Thyroid gland (tissue), 4 donors: ENCODE measurements around the gene LORICRIN. TPM values are rescaled to one million over a fixed set of nuclear protein-coding genes. Genes with fewer than 3 reads are reported as not detected.

ENCODE experiments used
- DNase-seq, 2 donors: peaks; one replicate each; pipeline ENCODE4 v3.0.0-alpha.2; 2019
- H3K27ac ChIP-seq, 3 donors: fragments of 200-600 bp; sonication (generic); 1 replicate in 2 of 3; 2 replicates in 1 of 3; pipeline ENCODE4 v1.5.1; 2016 to 2019; ENCODE audit warnings: mild to moderate bottlenecking in 1 of 3, moderate library complexity in 1 of 3
- H3K27me3 ChIP-seq: fragments of 200-600 bp; sonication (generic); one replicate; pipeline ENCODE4 v1.5.1; 2019
- H3K36me3 ChIP-seq, 2 donors: fragments of 200-600 bp; sonication (generic); one replicate each; pipeline ENCODE4 v1.5.1; 2016 to 2019
- H3K4me1 ChIP-seq, 2 donors: fragments of 200-600 bp; sonication (generic); one replicate each; pipeline ENCODE4 v1.5.1; 2017 to 2019
- H3K4me3 ChIP-seq, 3 donors: fragments of 200-600 bp; sonication (generic); replicated peaks in 1 of 3; 1 replicate in 2 of 3; 2 replicates in 1 of 3; pipeline ENCODE4 v1.5.1; 2016; ENCODE audit warnings: mild to moderate bottlenecking in 1 of 3
- H3K9me3 ChIP-seq: fragments of 200-600 bp; sonication (generic); one replicate; pipeline ENCODE4 v1.5.1; 2017
- CTCF ChIP-seq, 6 experiments: fragments of 200-600 bp in 3 of 6; fragments of 450-650 bp in 3 of 6; sonication (generic) in 3 of 6; IDR thresholded peaks; one replicate each; pipeline ENCODE4 v1.5.1; 2016 to 2019; ENCODE audit warnings: antibody characterized with exemption in 6 of 6, mild to moderate bottlenecking in 2 of 6, inconsistent platforms in 1 of 6, moderate library complexity in 1 of 6
- POLR2A ChIP-seq, 2 donors: fragments of 450-650 bp; IDR thresholded peaks; one replicate each; pipeline ENCODE4 v1.6.1; 2017; ENCODE audit warnings: antibody characterized with exemption in 2 of 2, mild to moderate bottlenecking in 2 of 2, moderate library complexity in 1 of 2
- WGBS, 2 donors: methylation state at CpG; one replicate each; pipeline ENCODE4 v1.1.5; 2017; 5-methylcytosine and 5-hydroxymethylcytosine counted together
- intact Hi-C: fragments of 100-400 bp; cut with DNase I; formaldehyde crosslinking; loops from one replicate; pipeline ENCODE4 v1.15.1; 2023
- total RNA-seq, 4 donors: library from RNA; depleted of rRNA; stranded (reverse); fragments of >200 nt; gene quantifications; one replicate each; pipeline ENCODE4 v1.2.3, GENCODE V29; 2016

Gene LORICRIN
- total RNA-seq, 4 donors from 2014 or later: not detected

GRCh38 chr1:153307221-153307600 is 47.7 kb downstream of the LORICRIN start:
- no peak for DNase-seq
- Histone ChIP-seq H3K27me3 (no peaks in the 10 kb centered on the region), H3K4me3 (no peak overlapping the region), H3K27ac (no peak overlapping the region), H3K36me3 (no peaks in the 10 kb centered on the region), H3K4me1 (no peaks in the 10 kb centered on the region), H3K9me3 (no peaks in the 10 kb centered on the region)
- TF ChIP-seq CTCF (IDR thresholded peaks at IDR 0.05): no peak
- no peak for TF ChIP-seq POLR2A (IDR thresholded peaks at IDR 0.05)
- intact Hi-C loops: no loop called here
- 84 to 88% methylated on average over 9 to 10 of the region's 10 CpGs for WGBS, 2 donors

- H3K4me1 ChIP-seq: no peaks in the 10 kb centered on the region
- no peaks in the 10 kb centered on the region for H3K27me3 ChIP-seq
- no peak overlapping the region for H3K27ac ChIP-seq
- intact Hi-C loops: no loop called here
- no peaks in the 10 kb centered on the region for H3K9me3 ChIP-seq
- no peaks in the 10 kb centered on the region for H3K36me3 ChIP-seq
- WGBS, 2 donors: 66 to 98% methylated on average over 2 of the region's 2 CpGs
- no peak for TF ChIP-seq POLR2A (IDR thresholded peaks at IDR 0.05)
- TF ChIP-seq CTCF (IDR thresholded peaks at IDR 0.05): no peak
- DNase-seq: no peak
- H3K4me3 ChIP-seq: no peak overlapping the region
Observed at GRCh38 chr1:153308540-153308939, 49.1 kb downstream of the LORICRIN start.

- Histone ChIP-seq H3K27me3 (no peaks in the 10 kb centered on the region), H3K36me3 (no peaks in the 10 kb centered on the region), H3K4me1 (no peaks in the 10 kb centered on the region), H3K4me3 (no peak overlapping the region), H3K9me3 (no peaks in the 10 kb centered on the region), H3K27ac (no peak overlapping the region)
- TF ChIP-seq POLR2A (IDR thresholded peaks at IDR 0.05) (no peak), CTCF (IDR thresholded peaks at IDR 0.05) (no peak)
- intact Hi-C loops: no loop called here
- 59 to 64% methylated on average over 2 of the region's 2 CpGs for WGBS, 2 donors
- DNase-seq: no peak
Observed at GRCh38 chr1:153309441-153309840, 50.0 kb downstream of the LORICRIN start.

- Histone ChIP-seq H3K4me3 (no peak overlapping the region), H3K27ac (no peak overlapping the region), H3K4me1 (no peaks in the 10 kb centered on the region), H3K9me3 (no peaks in the 10 kb centered on the region), H3K36me3 (no peaks in the 10 kb centered on the region), H3K27me3 (no peaks in the 10 kb centered on the region)
- WGBS, 2 donors: 79 to 83% methylated on average over 7 of the region's 7 CpGs
- DNase-seq: no peak
- intact Hi-C loops: no loop called here
- no peak for TF ChIP-seq CTCF (IDR thresholded peaks at IDR 0.05)
- no peak for TF ChIP-seq POLR2A (IDR thresholded peaks at IDR 0.05)
Observed at GRCh38 chr1:153310526-153310925, 51.0 kb downstream of the LORICRIN start.

Other genes starting within 250 kb of the LORICRIN start
- not detected for gene SPRR1B, start 228.5 kb upstream of the LORICRIN start, total RNA-seq
- not detected for gene SPRR2D, start 218.6 kb upstream of the LORICRIN start, total RNA-seq
- gene SPRR2A, start 202.2 kb upstream of the LORICRIN start, total RNA-seq: not detected
- not detected for gene SPRR2B, start 188.1 kb upstream of the LORICRIN start, total RNA-seq
- gene SPRR2E, start 165.2 kb upstream of the LORICRIN start, total RNA-seq: not detected
- gene SPRR2F, start 146.2 kb upstream of the LORICRIN start, total RNA-seq: not detected
- gene SPRR2G, start 108.8 kb upstream of the LORICRIN start, total RNA-seq: not detected
- 1 to 10 TPM in 1 of 4 donors, not detected in 3; 3.6 TPM for gene LELP1, start 56.3 kb upstream of the LORICRIN start, total RNA-seq
- gene PRR9, start 42.1 kb upstream of the LORICRIN start, total RNA-seq: not detected
- gene PGLYRP3, start 53.3 kb downstream of the LORICRIN start, total RNA-seq: not detected
- not detected for gene PGLYRP4, start 89.2 kb downstream of the LORICRIN start, total RNA-seq
- 100 to 1,000 TPM in 1 of 4 donors, 10 to 100 TPM in 3; 36.2 to 285 (median 66.0) TPM for gene S100A9, start 98.2 kb downstream of the LORICRIN start, total RNA-seq
- gene S100A12, start 115.9 kb downstream of the LORICRIN start, total RNA-seq: not detected
- 10 to 100 TPM in 1 of 4 donors, 1 to 10 TPM in 2, not detected in 1; 2.8 to 35.6 (median 6.2) TPM for gene S100A8, start 131.4 kb downstream of the LORICRIN start, total RNA-seq
- gene S100A7A, start 156.8 kb downstream of the LORICRIN start, total RNA-seq: not detected
- not detected for gene S100A7, start 201.0 kb downstream of the LORICRIN start, total RNA-seq